Calu3 (cell line): ENCODE results near the gene RAD51B. TPM values are rescaled to one million over a fixed set of nuclear protein-coding genes. Genes with fewer than 3 reads are reported as not detected.

ENCODE experiments used
- BruUV-seq: library from RNA; stranded (reverse); fragments of 400-500 nt; replicated peaks from 2 replicates; lab custom pipeline; 2021; lab: Mats Ljungman, UMichigan
- CTCF ChIA-PET: fragments of 300-600 bp; sonication (Branson Sonifier 250); formaldehyde crosslinking; loops from one replicate; lab custom pipeline; 2022; ENCODE audit warnings: antibody characterized with exemption; lab: Charles Lee
- DNase-seq: peaks from one replicate; pipeline ENCODE4 v3.0.0; 2022
- H3K27ac Mint-ChIP-seq: one replicate; pipeline ENCODE4 v1.8.0; 2022; ENCODE audit warnings: mixed read lengths; ENCODE audit not compliant: unreplicated experiment
- H3K27me3 Mint-ChIP-seq: one replicate; pipeline ENCODE4 v1.8.0; 2022; ENCODE audit warnings: mixed read lengths; ENCODE audit not compliant: unreplicated experiment
- H3K36me3 Mint-ChIP-seq: one replicate; pipeline ENCODE4 v1.8.0; 2022; ENCODE audit warnings: mild to moderate bottlenecking, moderate library complexity, mixed read lengths; ENCODE audit not compliant: insufficient read depth, unreplicated experiment
- H3K4me1 Mint-ChIP-seq: one replicate; pipeline ENCODE4 v1.8.0; 2022; ENCODE audit warnings: mild to moderate bottlenecking, low read depth, mixed read lengths; ENCODE audit not compliant: unreplicated experiment
- H3K4me3 Mint-ChIP-seq: one replicate; pipeline ENCODE4 v1.8.0; 2022; ENCODE audit warnings: mild to moderate bottlenecking, low read depth, moderate library complexity, mixed read lengths; ENCODE audit not compliant: unreplicated experiment
- H3K9me3 Mint-ChIP-seq: one replicate; pipeline ENCODE4 v1.8.0; 2022; ENCODE audit warnings: low read depth, mixed read lengths; ENCODE audit not compliant: unreplicated experiment
- intact Hi-C: fragments of 100-400 bp; cut with micrococcal nuclease; formaldehyde crosslinking; loops from one replicate; pipeline ENCODE4 v1.10.0; 2022; ENCODE audit not compliant: unreplicated experiment
- total RNA-seq: library from RNA; stranded (reverse); gene quantifications from 2 replicates; pipeline ENCODE4 v1.2.3, GENCODE V29; 2022
- TF ChIP-seq, protein P1 (sequence below): fragments of 200-600 bp; IDR thresholded peaks from one replicate; pipeline ENCODE4 v1.8.0; 2022; ENCODE audit warnings: antibody characterized with exemption; ENCODE audit not compliant: unreplicated experiment

RAD51B gene
- total RNA-seq, 1 experiment from 2014 or later: 24.7 TPM

- BruUV-seq: no TSS peak
- intact Hi-C loops: no loop called here
- H3K36me3 Mint-ChIP-seq: no peaks in the 10 kb centered on the region
- DNase-seq: no peak
- H3K27me3 Mint-ChIP-seq: no peaks in the 10 kb centered on the region
- no peak overlapping the region for H3K4me3 Mint-ChIP-seq
- TF ChIP-seq, protein P1, sequence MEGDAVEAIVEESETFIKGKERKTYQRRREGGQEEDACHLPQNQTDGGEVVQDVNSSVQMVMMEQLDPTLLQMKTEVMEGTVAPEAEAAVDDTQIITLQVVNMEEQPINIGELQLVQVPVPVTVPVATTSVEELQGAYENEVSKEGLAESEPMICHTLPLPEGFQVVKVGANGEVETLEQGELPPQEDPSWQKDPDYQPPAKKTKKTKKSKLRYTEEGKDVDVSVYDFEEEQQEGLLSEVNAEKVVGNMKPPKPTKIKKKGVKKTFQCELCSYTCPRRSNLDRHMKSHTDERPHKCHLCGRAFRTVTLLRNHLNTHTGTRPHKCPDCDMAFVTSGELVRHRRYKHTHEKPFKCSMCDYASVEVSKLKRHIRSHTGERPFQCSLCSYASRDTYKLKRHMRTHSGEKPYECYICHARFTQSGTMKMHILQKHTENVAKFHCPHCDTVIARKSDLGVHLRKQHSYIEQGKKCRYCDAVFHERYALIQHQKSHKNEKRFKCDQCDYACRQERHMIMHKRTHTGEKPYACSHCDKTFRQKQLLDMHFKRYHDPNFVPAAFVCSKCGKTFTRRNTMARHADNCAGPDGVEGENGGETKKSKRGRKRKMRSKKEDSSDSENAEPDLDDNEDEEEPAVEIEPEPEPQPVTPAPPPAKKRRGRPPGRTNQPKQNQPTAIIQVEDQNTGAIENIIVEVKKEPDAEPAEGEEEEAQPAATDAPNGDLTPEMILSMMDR: no peak
- CTCF ChIA-PET: interaction anchor here (1.0 to 1.4 kb wide), 2 partner anchors 15 to 36 kb away, joined by 3 read pairs; no protein-coding TSS in a partner anchor
- no peak overlapping the region for H3K27ac Mint-ChIP-seq
- H3K4me1 Mint-ChIP-seq: peaks cover 10% of the 10 kb centered on the region
- H3K9me3 Mint-ChIP-seq: no peaks in the 10 kb centered on the region
Measured at GRCh38 chr14:68664225-68664681, 844.7 kb downstream of the RAD51B start.

DNA sequence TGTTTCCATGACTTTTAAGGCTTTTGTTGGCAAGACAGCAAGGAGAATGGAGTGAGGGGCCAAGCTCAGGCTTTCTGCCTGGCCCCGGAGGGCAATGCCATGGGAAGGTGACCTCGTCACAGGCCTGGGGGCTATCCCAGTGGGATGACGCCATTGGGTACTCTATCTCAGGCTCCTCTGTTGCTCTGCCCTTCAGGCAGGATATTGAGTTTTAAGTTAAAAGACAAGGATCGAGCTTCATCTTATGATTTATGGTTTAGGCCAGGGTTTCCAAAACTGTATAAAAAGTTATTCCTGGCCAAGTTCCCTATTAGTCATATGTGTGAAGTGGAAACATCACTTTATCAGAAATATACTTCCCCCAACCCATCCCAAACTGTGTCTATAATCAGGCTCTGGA, 845.6 kb downstream of the RAD51B start:
- Mint-ChIP-seq H3K36me3 (no peaks in the 10 kb centered on the region), H3K27ac (no peak overlapping the region), H3K4me3 (no peak overlapping the region), H3K9me3 (no peaks in the 10 kb centered on the region), H3K27me3 (no peaks in the 10 kb centered on the region), H3K4me1 (peaks cover 18% of the 10 kb centered on the region)
- no peak for DNase-seq
- intact Hi-C loops: no loop called here
- CTCF ChIA-PET: interaction anchor here (1.4 kb wide), 1 partner anchor 37 kb away, joined by 3 read pairs; no protein-coding TSS in a partner anchor
- no TSS peak for BruUV-seq
- TF ChIP-seq, protein P1: no peak

DNA sequence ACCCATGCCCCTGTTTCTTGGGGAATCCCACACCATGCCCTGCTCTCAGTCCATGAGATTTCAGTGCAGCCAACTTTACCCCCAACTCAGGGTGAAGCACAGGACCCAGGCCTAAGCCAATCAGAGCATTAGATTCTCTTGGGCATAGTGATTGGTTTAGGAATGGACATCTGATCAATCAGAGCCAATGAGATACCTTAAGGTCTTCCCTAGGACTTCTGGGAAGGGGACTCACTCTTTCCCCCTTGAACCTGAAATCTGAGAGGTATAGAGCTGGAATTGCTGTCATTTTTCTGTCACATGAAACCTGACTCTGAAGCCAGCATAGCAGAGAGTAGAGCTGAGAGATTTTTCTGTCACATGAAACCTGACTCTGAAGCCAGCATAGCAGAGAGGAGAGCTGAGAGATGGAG, 846.2 kb downstream of the RAD51B start:
- DNase-seq: no peak
- peaks cover 24% of the 10 kb centered on the region for H3K4me1 Mint-ChIP-seq
- CTCF ChIA-PET: no interaction called here
- H3K36me3 Mint-ChIP-seq: no peaks in the 10 kb centered on the region
- no peaks in the 10 kb centered on the region for H3K9me3 Mint-ChIP-seq
- intact Hi-C loops: no loop called here
- H3K27me3 Mint-ChIP-seq: no peaks in the 10 kb centered on the region
- H3K4me3 Mint-ChIP-seq: no peak overlapping the region
- no TSS peak for BruUV-seq
- H3K27ac Mint-ChIP-seq: no peak overlapping the region
- TF ChIP-seq, protein P1: no peak

DNA sequence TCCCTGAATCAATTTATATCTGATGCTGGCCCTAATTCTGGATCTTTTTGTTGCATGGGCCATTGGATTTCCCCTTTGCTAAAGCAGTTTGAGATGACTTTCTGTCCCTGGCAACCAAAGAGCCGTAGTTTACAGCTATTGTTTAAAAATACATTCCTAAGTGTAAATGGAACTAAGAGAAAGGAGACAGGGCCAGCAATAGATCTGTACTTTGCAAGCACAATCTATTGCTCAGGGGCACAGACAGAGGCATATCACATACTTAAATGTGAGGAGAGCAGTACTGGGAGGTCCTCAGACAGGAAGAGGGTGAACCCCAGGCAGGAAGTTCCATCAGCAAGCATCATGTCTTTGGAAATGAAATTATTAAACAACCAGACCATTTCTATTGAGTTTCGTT, 846.7 kb downstream of the RAD51B start:
- DNase-seq: no peak
- H3K27ac Mint-ChIP-seq: no peak overlapping the region
- no TSS peak for BruUV-seq
- no peaks in the 10 kb centered on the region for H3K27me3 Mint-ChIP-seq
- intact Hi-C loops: no loop called here
- TF ChIP-seq, protein P1: no peak
- no peaks in the 10 kb centered on the region for H3K9me3 Mint-ChIP-seq
- H3K4me3 Mint-ChIP-seq: no peak overlapping the region
- CTCF ChIA-PET: interaction anchor here (0.6 kb wide), 1 partner anchor 419 kb away, joined by 8 read pairs; no protein-coding TSS in a partner anchor
- H3K36me3 Mint-ChIP-seq: peaks cover under 1% of the 10 kb centered on the region
- H3K4me1 Mint-ChIP-seq: peaks cover 24% of the 10 kb centered on the region
